ENCODE measurements around the gene TRIM25.

TRIM25 gene

GRCh38 chr17:56926704-56927103, 12.9 kb upstream of the TRIM25 start:
- POLR2A ChIA-PET: interaction anchor here (0.6 kb wide), 1 partner anchor 117 kb away, joined by 4 read pairs; no protein-coding TSS in a partner anchor
- Histone ChIP-seq H3K4me1 (ENCODE audit: control extremely low read depth in 1 of 4, control insufficient read depth in 4 of 4, insufficient read depth in 4 of 4, low read length in 3 of 4) (no peaks in the 10 kb centered on the region), H3K27me3 (replicated peaks in 2 of 5; ENCODE audit: control insufficient read depth in 4 of 5, insufficient read depth in 5 of 5, low read length in 4 of 5) (no peaks in the 10 kb centered on the region), H3K27ac (ENCODE audit: insufficient read depth in 1 of 2, low read depth in 1 of 2, low read length in 2 of 2, poor library complexity in 1 of 2, severe bottlenecking in 2 of 2) (no peak overlapping the region), H3K36me3 (ENCODE audit: control insufficient read depth in 4 of 4, insufficient read depth in 4 of 4, low read length in 3 of 4) (no peaks in the 10 kb centered on the region), H3K4me3 (ENCODE audit: control insufficient read depth in 1 of 7, extremely low read depth in 1 of 7, insufficient read depth in 4 of 7, low read depth in 2 of 7, low read length in 6 of 7) (no peak overlapping the region), H3K9me3 (ENCODE audit: control extremely low read depth in 1 of 5, control insufficient read depth in 4 of 5, insufficient read depth in 2 of 5, low read depth in 1 of 5, low read length in 4 of 5) (peaks cover 0 to 17% (median 4%) of the 10 kb centered on the region in 5 experiments)
- CTCF ChIA-PET: no interaction called here
- 89% methylated on average over 2 of the region's 2 CpGs for WGBS (ENCODE audit: insufficient coverage)
- no peak for DNase-seq

GRCh38 chr17:56926270-56926669, 12.4 kb upstream of the TRIM25 start:
- POLR2A ChIA-PET: interaction anchor here (0.6 kb wide), 1 partner anchor 118 kb away, joined by 4 read pairs; no protein-coding TSS in a partner anchor
- no peak overlapping the region for H3K4me3 ChIP-seq (ENCODE audit: control insufficient read depth in 1 of 7, extremely low read depth in 1 of 7, insufficient read depth in 4 of 7, low read depth in 2 of 7, low read length in 6 of 7)
- H3K27ac ChIP-seq (ENCODE audit: insufficient read depth in 1 of 2, low read depth in 1 of 2, low read length in 2 of 2, poor library complexity in 1 of 2, severe bottlenecking in 2 of 2): no peak overlapping the region
- no peak for DNase-seq
- H3K27me3 ChIP-seq (replicated peaks in 2 of 5; ENCODE audit: control insufficient read depth in 4 of 5, insufficient read depth in 5 of 5, low read length in 4 of 5): no peaks in the 10 kb centered on the region
- H3K9me3 ChIP-seq (ENCODE audit: control extremely low read depth in 1 of 5, control insufficient read depth in 4 of 5, insufficient read depth in 2 of 5, low read depth in 1 of 5, low read length in 4 of 5): peaks cover 0 to 16% (median 4%) of the 10 kb centered on the region in 5 experiments
- CTCF ChIA-PET: no interaction called here
- H3K36me3 ChIP-seq (ENCODE audit: control insufficient read depth in 4 of 4, insufficient read depth in 4 of 4, low read length in 3 of 4): no peaks in the 10 kb centered on the region
- no peaks in the 10 kb centered on the region for H3K4me1 ChIP-seq (ENCODE audit: control extremely low read depth in 1 of 4, control insufficient read depth in 4 of 4, insufficient read depth in 4 of 4, low read length in 3 of 4)

GRCh38 chr17:56925088-56925487, 11.2 kb upstream of the TRIM25 start:
- Histone ChIP-seq H3K27me3 (replicated peaks in 2 of 5; ENCODE audit: control insufficient read depth in 4 of 5, insufficient read depth in 5 of 5, low read length in 4 of 5) (no peaks in the 10 kb centered on the region), H3K9me3 (ENCODE audit: control extremely low read depth in 1 of 5, control insufficient read depth in 4 of 5, insufficient read depth in 2 of 5, low read depth in 1 of 5, low read length in 4 of 5) (peaks cover 0 to 6% (median 4%) of the 10 kb centered on the region in 5 experiments), H3K27ac (ENCODE audit: insufficient read depth in 1 of 2, low read depth in 1 of 2, low read length in 2 of 2, poor library complexity in 1 of 2, severe bottlenecking in 2 of 2) (no peak overlapping the region), H3K4me1 (ENCODE audit: control extremely low read depth in 1 of 4, control insufficient read depth in 4 of 4, insufficient read depth in 4 of 4, low read length in 3 of 4) (no peaks in the 10 kb centered on the region), H3K4me3 (ENCODE audit: control insufficient read depth in 1 of 7, extremely low read depth in 1 of 7, insufficient read depth in 4 of 7, low read depth in 2 of 7, low read length in 6 of 7) (no peak overlapping the region), H3K36me3 (ENCODE audit: control insufficient read depth in 4 of 4, insufficient read depth in 4 of 4, low read length in 3 of 4) (no peaks in the 10 kb centered on the region)
- CTCF ChIA-PET: interaction anchor here (0.7 to 1.6 kb wide), 2 partner anchors 17 to 32 kb away, joined by 3 read pairs; no protein-coding TSS in a partner anchor
- no peak for DNase-seq
- WGBS (ENCODE audit: insufficient coverage): no CpG with 5 or more reads among the region's 2 CpGs
- POLR2A ChIA-PET: no interaction called here

DNA sequence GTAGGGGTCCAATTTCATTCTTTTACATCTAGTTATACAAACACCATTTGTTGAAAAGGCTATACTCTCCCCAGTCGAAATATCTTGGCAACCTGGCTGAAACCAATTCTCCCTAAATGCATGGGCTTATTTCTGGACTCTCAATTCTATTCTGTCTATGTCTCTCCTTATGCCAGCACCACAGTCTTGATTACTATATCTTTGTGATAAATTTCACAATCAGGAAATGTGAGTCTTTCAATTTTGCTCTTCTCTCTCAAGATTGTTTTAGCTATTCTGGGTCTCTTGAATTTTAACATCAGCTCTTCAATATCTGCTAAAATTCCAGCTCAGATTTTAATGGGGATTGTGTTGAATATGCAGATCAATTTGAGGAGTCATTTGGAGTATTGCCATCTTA, 5.9 kb upstream of the TRIM25 start:
- H3K4me3 ChIP-seq (ENCODE audit: control insufficient read depth in 1 of 7, extremely low read depth in 1 of 7, insufficient read depth in 4 of 7, low read depth in 2 of 7, low read length in 6 of 7): no peak overlapping the region
- peaks cover 2 to 15% (median 5%) of the 10 kb centered on the region in 4 experiments for H3K4me1 ChIP-seq (ENCODE audit: control extremely low read depth in 1 of 4, control insufficient read depth in 4 of 4, insufficient read depth in 4 of 4, low read length in 3 of 4)
- H3K27ac ChIP-seq (ENCODE audit: insufficient read depth in 1 of 2, low read depth in 1 of 2, low read length in 2 of 2, poor library complexity in 1 of 2, severe bottlenecking in 2 of 2): no peak overlapping the region
- DNase-seq: no peak
- ChIA-PET CTCF (no interaction called here), POLR2A (no interaction called here)
- H3K9me3 ChIP-seq (ENCODE audit: control extremely low read depth in 1 of 5, control insufficient read depth in 4 of 5, insufficient read depth in 2 of 5, low read depth in 1 of 5, low read length in 4 of 5): peaks cover 0 to 3% (median 0%) of the 10 kb centered on the region in 5 experiments
- H3K27me3 ChIP-seq (replicated peaks in 2 of 5; ENCODE audit: control insufficient read depth in 4 of 5, insufficient read depth in 5 of 5, low read length in 4 of 5): no peaks in the 10 kb centered on the region
- no CpG with 5 or more reads among the region's 1 CpG for WGBS (ENCODE audit: insufficient coverage)
- no peaks in the 10 kb centered on the region for H3K36me3 ChIP-seq (ENCODE audit: control insufficient read depth in 4 of 4, insufficient read depth in 4 of 4, low read length in 3 of 4)

- 100% methylated on average over 1 of the region's 3 CpGs for WGBS (ENCODE audit: insufficient coverage)
- Histone ChIP-seq H3K36me3 (ENCODE audit: control insufficient read depth in 4 of 4, insufficient read depth in 4 of 4, low read length in 3 of 4) (no peaks in the 10 kb centered on the region), H3K9me3 (ENCODE audit: control extremely low read depth in 1 of 5, control insufficient read depth in 4 of 5, insufficient read depth in 2 of 5, low read depth in 1 of 5, low read length in 4 of 5) (peaks cover 0 to 3% (median 0%) of the 10 kb centered on the region in 5 experiments), H3K4me3 (ENCODE audit: control insufficient read depth in 1 of 7, extremely low read depth in 1 of 7, insufficient read depth in 4 of 7, low read depth in 2 of 7, low read length in 6 of 7) (no peak overlapping the region), H3K27ac (ENCODE audit: insufficient read depth in 1 of 2, low read depth in 1 of 2, low read length in 2 of 2, poor library complexity in 1 of 2, severe bottlenecking in 2 of 2) (no peak overlapping the region), H3K4me1 (ENCODE audit: control extremely low read depth in 1 of 4, control insufficient read depth in 4 of 4, insufficient read depth in 4 of 4, low read length in 3 of 4) (peaks cover 2 to 21% (median 7%) of the 10 kb centered on the region in 4 experiments), H3K27me3 (replicated peaks in 2 of 5; ENCODE audit: control insufficient read depth in 4 of 5, insufficient read depth in 5 of 5, low read length in 4 of 5) (no peaks in the 10 kb centered on the region)
- peak in 2 of 3 donors; percentile 10 to 21 for DNase-seq
- CTCF ChIA-PET: no interaction called here
- POLR2A ChIA-PET: no interaction called here
These were observed 5.1 kb upstream of the TRIM25 start for GRCh38 chr17:56918916-56919315.

DNA sequence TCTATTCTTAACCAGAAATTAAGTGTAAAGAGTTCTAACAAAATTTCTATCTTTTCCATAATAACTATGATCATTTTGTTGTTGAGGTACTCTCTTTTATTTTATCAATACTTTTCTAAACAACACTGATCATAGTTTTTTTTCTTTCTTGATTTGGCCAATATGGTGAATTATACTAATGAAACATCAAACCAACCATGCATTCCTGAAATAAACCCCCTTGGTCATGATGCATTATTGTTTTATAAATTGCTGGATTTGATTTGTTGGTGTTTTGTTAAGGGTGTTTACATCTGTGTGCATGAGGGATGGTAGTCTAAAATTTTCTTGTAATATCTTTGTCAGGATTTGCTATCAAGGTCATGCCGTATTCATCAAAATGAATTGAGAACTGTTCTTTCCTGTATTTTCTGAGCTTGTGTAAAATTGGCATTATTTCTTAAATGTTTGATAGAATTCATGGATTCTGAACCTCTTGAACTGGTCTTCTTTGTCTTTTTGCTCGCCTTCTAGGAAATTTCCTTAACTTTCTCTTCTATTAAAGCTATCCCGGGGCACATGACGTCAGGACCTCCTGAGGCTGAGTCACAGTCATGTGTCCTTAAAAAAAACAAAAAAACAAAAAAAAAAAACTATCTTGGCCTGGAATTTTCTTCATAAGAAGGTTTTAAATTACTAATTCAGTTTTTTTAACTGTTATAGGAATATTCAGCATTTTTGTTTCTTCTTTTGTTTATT, 3.9 kb upstream of the TRIM25 start:
- no peak overlapping the region for H3K4me3 ChIP-seq (ENCODE audit: control insufficient read depth in 1 of 7, extremely low read depth in 1 of 7, insufficient read depth in 4 of 7, low read depth in 2 of 7, low read length in 6 of 7)
- POLR2A ChIA-PET: interaction anchor here (0.7 kb wide), 1 partner anchor 8 kb away, joined by 3 read pairs; no protein-coding TSS in a partner anchor
- peaks cover 0 to 3% (median 0%) of the 10 kb centered on the region in 5 experiments for H3K9me3 ChIP-seq (ENCODE audit: control extremely low read depth in 1 of 5, control insufficient read depth in 4 of 5, insufficient read depth in 2 of 5, low read depth in 1 of 5, low read length in 4 of 5)
- no peak overlapping the region for H3K27ac ChIP-seq (ENCODE audit: insufficient read depth in 1 of 2, low read depth in 1 of 2, low read length in 2 of 2, poor library complexity in 1 of 2, severe bottlenecking in 2 of 2)
- no peak for DNase-seq
- peaks cover 2 to 31% (median 14%) of the 10 kb centered on the region in 4 experiments for H3K4me1 ChIP-seq (ENCODE audit: control extremely low read depth in 1 of 4, control insufficient read depth in 4 of 4, insufficient read depth in 4 of 4, low read length in 3 of 4)
- CTCF ChIA-PET: no interaction called here
- H3K36me3 ChIP-seq (ENCODE audit: control insufficient read depth in 4 of 4, insufficient read depth in 4 of 4, low read length in 3 of 4): no peaks in the 10 kb centered on the region
- no peaks in the 10 kb centered on the region for H3K27me3 ChIP-seq (replicated peaks in 2 of 5; ENCODE audit: control insufficient read depth in 4 of 5, insufficient read depth in 5 of 5, low read length in 4 of 5)
- WGBS (ENCODE audit: insufficient coverage): 100% methylated on average over 2 of the region's 4 CpGs

GRCh38 chr17:56914581-56915273, 878 bp upstream of the TRIM25 start:
- peak in 1 of 3 donors; percentile 22 for DNase-seq
- CTCF ChIA-PET: no interaction called here

More at GRCh38 chr17:56914581-56915273, 878 bp upstream of the TRIM25 start:
- Histone ChIP-seq H3K4me3 (ENCODE audit: control insufficient read depth in 1 of 7, extremely low read depth in 1 of 7, insufficient read depth in 4 of 7, low read depth in 2 of 7, low read length in 6 of 7) (peak overlapping the region in 6 of 7 experiments; percentile 82 to 97 (median 92)), H3K9me3 (ENCODE audit: control extremely low read depth in 1 of 5, control insufficient read depth in 4 of 5, insufficient read depth in 2 of 5, low read depth in 1 of 5, low read length in 4 of 5) (peaks cover 0 to 3% (median 0%) of the 10 kb centered on the region in 5 experiments), H3K4me1 (ENCODE audit: control extremely low read depth in 1 of 4, control insufficient read depth in 4 of 4, insufficient read depth in 4 of 4, low read length in 3 of 4) (peaks cover 17 to 54% (median 40%) of the 10 kb centered on the region in 4 experiments), H3K27ac (ENCODE audit: insufficient read depth in 1 of 2, low read depth in 1 of 2, low read length in 2 of 2, poor library complexity in 1 of 2, severe bottlenecking in 2 of 2) (peak overlapping the region; percentile 70 to 92), H3K36me3 (ENCODE audit: control insufficient read depth in 4 of 4, insufficient read depth in 4 of 4, low read length in 3 of 4) (peaks cover 0 to 7% (median 3%) of the 10 kb centered on the region in 4 experiments), H3K27me3 (replicated peaks in 2 of 5; ENCODE audit: control insufficient read depth in 4 of 5, insufficient read depth in 5 of 5, low read length in 4 of 5) (no peaks in the 10 kb centered on the region)
- POLR2A ChIA-PET: no interaction called here
- WGBS (ENCODE audit: insufficient coverage): 9% methylated on average over 14 of the region's 14 CpGs

All from common myeloid progenitor, CD34-positive (primary cell).